NCI-H526 treated with DMSO at 0.1 percent for 48 hours (cell line): ENCODE data around the gene APRT.

Experiments
- DNase-seq: peaks from one replicate; lab custom pipeline; 2025; lab: John Stamatoyannopoulos, UW

The APRT gene

DNA sequence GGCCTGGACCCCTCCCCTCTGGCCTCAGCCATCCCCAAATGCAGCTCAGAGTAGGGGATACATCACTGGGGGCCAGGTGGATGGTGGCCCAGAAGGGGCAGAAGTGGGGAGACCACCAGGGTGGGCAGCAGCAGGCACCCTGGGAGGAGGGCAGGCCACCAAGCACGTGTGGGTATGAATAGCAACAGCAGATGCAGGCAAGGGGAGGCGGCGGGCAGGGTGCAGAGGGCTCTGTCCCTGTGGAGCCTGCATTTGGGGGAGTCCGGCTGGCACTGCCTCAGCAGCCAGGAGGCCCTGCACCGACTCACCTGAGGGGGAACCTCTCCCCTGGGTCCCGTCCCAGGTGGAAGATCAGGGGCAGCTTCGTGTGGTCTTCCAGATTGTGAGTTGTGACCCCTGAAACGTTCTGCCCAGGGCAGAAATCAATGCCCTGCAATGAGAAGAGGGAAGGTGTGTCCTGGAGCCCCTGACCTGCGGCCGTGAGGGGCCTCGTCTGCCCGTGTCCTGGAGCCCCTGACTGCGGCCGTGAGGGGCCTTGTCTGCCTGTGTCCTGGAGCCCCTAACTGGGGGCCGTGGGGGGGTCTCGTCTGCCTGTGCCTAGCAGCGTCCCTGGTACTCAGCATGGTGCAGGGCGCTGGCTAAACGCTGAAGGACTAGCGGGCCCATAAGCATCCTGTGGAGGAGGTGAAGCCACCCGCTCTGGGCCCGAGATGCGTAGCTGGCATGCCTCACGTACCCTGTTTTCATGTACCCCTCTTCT is 10.7 kb upstream of the APRT start:
- no peak for DNase-seq

DNA sequence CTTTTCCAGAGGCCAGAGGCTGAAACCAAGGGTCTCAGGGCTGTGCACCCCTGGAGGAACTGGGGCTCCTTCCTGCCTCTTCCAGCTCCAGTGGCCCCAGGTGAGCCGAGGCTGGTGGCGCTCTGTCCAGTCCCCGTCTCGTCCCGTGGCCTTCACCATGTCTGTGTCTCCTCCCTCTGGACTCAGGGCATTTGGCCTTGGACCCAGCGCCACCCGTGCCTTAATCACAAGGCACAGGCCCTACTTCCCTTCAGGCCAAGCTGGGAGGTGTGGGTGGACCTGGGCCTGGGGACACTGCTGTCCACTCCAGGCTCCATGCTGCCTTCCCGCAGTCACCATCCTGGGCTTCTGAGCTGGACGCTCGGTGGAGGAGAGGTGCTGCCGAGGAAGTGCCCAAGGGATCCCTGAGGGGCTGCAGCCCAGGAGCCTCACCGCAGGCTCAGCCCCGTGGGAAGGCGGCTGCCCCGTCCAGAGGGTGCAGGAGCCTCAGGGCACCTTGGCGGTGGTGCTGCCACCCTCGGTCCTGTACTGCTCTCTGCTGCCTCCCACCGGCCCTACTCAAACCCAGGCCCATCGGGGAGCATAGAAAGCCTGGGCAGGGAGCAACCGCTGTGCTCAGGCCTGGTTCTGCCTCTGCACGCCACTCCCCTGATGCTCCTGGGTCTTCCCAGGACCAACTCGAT is 9.6 kb upstream of the APRT start:
- no peak for DNase-seq

DNA sequence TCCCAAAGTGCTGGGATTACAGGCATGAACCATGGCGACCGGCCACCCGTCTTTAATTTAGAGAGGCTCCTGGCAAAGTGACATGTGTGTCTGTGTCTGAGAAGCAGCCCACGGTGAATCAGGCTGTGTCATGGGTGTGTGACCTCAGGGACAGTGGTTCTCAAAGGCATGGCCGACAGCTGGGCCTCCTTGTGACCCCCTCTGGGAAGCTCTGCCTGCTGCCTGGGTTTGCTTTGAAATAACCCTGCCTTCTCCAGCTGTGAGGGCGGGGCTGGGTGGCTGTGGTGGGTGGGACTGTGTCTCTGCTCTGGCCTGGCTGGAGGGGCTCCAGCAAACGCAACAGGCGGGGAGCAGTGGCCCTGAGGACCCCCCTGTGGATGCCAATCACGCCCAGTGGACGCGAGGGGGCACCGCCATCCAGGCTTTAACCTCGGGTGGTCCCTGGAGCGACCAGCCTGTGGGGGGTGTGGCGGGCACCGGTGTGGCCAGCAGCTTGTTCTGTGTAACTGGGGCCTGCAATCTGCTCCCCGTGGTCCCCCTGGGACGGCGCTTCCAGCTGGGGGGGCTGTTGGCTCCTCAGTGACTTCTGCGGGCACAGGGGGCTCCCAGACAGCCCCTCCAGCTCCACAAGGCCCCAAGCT is 8.8 kb upstream of the APRT start:
- no peak for DNase-seq

DNA sequence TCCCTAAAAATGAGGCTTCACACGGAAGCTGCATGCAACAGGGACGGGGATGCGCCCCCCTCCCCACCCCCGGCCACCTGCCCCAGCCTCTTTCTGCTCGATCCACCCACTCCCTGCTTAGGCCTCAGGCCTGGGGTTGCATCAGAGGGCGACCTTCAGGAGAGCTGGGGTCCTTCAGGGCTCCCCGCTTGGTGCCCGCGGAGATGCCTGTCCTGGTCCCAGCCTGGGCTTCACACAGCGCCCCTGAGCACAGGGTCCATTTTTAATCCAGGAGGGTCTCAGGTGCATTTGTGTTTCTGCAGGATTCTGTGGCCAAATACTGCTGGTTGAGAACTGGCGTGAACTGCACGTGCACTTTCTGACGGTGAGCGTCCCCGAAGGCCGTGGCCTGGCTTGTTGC is 7.4 kb upstream of the APRT start:
- no peak for DNase-seq

DNA sequence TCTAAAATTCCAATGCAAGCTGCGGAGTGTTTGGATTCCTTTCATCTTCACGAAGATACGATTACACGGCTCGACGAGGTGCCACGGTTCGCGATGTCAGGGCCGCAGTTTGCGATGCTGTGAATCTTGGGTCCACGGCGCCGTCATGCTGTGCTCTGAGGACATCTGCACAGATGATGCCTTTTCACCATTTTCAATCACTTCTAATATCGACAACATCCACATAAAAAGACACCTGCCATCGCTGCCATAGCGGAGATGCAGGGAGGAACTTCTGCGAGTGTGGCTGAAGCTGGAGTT is 6.8 kb upstream of the APRT start:
- DNase-seq, result no peak

DNA sequence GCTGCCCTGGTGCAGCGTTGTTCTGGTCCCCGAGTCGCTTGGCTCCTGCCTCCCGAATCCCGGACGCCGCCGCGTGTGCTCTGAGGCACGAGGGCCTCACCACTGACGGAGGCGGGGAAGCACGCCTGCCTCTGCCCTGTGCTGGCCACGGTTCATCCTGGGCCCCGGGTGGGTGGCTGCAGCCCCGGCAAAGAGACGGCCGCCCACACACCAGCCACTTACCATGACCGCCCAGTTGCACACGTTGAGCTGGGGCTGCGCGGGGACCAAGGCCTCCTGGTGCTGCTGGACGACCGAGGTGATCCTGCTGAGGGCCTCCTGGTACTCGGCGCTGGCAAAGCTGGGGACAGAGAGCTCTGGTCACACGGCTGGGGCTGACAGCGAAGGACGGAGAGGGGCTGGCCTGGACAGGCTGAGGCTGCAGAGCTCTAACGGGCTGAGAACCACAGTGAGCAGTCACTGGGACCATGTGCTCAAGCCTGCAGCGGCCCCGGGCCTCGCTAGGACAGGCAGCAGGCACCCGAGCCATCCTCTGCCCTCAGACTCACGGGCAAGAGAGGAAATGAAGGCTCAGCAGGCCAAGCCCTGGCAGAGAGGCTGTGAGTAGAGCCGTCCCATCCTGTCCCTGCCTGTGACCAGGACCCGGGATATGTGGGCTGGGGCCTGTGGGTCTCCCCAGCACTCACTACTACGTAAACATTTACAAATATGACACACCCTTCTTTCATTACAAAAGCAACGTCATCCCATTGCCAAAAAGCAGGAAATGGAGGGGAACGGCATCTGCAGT is 6.3 kb upstream of the APRT start:
- no peak for DNase-seq

DNA sequence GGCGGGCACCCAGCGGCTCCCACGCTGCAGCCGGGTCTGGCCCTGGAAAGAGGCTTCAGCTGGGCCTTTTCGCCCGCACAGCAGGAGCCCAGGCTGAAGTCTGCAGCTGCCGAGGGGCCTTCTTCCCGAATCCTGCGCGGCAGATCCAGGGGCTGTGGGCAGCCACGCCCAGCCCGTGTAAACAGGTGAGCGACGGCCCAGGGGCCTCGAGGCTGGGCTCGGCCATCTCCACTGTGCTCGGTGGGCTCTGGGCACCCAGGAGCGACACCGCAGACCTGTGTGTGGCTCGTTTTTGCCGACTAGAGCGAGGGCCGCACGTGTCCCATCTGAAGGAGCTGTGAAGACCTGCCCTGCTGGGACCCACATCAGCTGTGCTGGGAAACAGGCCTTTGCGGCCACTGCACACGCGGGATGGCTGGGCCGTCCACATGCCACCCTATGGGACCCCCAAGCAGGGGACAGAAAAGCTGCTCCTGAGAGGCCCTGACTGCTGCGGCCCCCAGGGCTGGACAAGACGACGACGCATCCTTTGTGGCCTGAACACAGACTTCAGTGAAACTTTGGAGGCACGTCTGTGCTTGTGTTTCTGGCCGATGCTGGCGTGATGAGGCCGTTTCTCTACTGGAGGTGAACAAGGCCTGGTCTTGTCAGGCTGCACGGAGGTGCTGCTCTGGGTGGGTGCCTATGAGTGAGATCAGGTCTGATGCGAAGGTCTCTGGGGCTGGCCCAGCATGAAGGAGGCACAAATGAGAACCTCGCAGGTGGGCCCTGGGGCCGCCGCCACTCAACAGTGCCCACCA is 5.2 kb upstream of the APRT start:
- no peak for DNase-seq

DNA sequence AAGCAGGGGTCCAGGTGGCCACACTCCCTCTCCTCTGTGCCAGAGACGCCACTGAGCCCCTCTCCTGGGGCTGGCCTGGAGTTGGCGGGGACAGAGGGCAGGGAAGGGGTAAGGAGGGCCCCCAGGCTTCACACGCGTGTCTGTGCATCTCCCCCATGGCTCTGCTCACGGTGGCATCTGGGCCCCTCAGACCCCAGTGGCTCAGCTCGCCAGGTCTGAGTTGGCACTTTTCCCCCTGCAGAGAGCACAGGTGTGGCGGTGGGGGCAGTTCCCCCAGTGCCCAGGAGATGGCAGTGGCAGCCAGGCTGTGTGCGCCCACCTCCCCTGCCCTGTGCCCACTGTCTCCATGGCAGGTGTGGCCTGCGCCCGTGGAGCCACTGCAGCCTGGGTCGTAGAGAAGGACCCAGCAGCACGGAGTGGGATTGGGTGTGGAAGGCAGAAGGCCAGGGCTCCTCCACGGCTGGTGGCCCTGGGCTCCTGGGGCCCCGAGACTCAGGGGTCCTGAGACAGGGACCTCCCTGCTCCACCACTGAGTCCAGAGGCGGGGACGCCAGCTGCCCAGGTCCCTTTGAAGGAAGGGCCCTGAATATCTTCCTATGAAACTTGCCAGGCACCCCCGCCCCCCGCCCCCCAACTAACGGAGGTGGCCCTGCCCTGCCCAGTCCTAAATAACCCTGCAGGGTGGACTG is 4.3 kb upstream of the APRT start:
- DNase-seq, result peak; percentile 15

DNA sequence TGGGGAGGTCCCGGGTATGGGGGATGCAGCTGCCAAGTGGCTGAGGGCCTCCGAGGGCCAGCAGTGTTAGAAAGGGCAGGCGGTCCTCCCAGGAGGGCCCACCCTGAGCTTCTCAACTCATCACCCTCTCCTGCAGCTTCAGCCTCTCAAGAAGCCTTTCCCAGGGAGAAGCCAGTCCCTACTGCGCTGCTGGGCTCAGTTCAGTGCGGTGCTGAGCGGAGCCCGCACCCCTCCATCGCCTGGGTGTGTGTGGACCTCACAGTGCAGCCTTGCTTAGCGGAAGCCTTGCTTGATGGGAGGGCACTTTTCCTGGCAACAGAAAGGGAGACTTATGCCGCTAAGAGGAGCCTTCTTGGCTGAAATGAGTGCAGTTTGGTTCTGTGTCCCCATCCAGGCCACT is 3.5 kb upstream of the APRT start:
- DNase-seq, result no peak

DNA sequence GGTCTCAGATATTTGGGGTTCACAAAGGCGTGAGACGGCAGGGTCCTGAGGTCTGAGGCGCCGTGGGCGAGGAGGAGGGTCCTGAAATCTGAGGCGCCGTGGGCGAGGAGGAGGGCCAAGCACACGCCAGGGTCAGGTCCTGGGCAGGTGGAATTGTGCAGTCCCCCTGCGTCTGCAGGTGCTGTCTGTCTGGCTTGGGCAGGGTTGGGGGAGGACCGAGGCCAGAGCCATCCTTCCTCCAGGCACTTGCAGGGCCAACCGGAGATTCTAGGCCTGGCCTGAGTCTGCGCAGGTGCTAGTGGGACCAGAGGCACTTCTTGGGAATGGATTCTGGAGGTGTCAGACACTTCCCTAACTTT is 2.4 kb upstream of the APRT start:
- DNase-seq, result no peak

DNA sequence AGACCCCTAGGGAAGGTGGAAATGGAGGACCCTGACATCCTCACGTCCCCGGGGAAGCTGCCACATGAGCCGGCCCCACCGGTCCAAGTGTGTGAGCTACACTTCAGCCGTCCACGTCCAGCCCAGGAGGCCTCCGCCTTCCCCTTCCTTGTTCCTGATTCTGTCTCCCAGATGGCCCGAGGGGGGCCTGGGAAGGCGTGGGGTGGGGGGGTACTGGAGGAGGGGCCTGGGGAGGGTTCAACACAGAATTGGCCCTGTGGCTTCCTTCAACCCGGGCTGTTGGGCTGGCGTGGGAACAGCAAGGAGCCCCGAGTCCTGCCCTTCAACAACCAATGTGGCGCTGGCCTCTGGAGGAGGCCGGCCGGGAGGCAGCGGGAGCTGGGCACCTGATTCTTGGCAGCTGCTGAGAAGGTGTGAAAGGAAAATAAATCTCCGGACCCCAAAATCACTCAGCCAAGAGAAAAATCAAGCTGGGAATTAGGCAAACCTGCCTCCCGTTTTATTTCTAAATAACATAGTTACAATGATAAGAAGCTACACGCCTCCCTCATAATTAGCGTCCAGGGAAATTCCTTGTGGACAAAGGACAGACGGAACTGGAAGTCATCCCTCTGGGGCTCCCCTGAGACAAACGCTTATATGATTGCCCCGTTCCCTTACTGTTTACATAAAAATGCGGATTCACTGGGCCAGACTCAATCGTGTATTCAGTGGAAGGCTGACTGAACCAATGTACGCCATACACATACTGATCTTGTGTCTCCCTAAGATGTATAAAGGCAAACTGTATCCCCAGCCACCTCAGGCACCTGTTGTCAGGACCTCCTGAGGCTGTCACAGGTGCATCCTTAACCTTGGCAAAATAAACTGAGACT is 1.8 kb upstream of the APRT start:
- DNase-seq, result no peak

DNA sequence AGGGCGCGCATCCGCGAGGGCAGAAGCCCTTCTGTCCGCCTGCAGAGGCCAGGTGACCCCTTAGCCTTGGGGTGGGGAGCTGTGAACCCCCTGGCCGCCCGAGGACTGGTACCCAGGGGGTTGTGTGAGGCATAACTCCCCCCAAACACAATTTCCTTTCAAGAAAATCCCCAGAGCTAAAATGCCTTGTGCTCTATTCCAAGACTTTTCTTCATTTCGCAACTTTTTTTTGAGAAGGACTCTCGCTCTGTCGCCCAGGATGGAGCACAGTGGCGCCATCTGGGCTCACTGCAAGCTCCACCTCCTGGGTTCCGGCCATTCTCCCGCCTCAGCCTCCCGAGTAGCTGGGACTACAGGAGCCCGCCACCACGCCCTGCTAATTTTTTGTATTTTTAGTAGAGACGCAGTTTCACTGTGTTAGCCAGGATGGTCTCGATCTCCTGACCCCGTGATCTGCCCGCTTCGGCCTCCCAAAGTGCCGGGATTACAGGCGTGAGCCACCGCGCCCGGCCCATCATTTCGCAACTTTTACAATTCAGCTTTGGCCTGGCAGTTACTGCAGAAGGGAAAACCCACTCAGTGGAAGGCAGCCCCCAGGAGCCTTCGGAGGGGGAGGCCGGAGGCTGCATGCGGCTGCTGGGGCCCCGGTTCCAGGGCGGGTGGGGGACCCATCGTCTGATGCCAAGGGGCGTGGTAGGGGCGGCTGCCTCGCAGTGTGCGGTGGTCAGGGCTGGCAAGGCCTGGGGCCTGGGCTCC is 963 bp upstream of the APRT start:
- no peak for DNase-seq

DNA sequence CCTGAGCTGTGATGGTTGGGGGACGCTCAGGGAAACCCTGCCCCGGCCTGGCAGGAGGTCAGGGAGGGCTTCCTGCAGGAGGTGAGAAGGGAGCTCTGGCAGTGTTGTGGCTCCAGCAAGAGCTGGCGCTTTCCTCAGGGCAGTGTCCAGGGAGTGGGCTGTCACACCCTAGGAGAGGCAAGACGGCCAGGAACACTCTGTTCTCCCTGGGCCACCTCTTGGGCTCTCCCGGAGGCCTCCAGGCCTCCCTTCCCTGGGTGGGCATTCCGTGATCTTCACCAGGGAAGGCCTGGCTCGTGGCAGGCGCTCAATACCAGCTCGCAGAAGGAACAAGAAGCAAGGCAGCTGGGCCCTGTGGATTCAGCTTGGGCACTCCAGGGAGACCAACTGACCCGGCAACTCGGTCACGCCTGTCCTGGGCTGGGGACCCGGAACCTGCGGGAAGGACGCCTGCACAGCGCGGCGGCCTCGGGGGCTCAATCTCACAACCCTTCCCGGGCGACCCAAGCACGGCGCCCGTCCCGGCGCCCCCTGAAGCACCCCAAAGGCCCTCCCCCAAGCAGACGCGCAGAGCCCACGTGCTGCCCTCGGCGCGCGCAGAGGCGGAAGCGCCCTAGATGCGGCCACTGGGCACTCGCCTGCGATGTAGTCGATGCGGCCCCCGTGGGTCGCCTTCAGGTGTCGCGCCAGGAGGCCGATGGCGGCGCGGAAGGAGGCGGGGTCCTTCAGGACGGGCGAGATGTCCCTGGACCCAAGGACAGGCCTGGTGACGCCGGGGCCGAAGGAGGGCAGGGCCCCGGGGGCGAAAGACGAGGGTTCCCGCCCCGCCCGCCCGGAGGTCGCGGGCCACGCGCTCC is 588 bp downstream of the APRT start:
- peak; percentile 32 for DNase-seq

DNA sequence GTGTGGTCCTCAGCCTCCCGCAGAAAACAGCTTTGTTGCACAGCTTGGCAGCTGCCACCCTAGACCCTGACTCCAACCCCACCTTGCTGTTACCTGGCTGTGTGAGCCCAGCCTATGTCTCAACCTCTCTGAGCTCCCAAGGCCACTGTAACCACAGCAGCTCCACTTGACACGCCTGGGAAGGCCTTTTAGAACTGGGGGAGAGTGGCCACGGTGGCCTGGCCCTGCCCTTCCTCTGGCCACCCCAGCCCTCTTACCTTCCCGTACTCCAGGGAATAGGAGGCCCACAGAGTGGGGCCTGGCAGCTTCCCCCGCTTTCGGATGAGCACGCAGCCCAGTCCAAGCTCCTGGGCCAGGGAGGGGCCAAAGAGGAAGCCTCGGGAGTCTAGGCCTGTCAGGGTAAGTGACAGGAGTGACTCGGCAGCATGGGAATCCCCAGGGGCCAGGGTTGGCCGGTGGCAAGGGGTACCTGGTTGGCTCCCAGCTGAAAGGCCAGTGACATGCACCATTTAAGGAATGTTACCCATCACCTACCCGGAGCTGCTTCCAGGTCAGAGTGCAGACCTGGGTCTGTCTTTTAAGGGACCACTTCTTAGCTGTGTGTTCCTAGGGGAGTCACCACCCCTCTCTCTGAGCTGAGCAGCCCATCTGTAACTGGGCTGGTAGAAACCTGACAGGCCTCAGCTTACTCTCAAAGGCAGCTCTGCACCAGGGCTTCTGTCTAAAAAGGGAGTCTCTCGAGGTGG is 1.4 kb downstream of the APRT start:
- DNase-seq, result no peak

DNA sequence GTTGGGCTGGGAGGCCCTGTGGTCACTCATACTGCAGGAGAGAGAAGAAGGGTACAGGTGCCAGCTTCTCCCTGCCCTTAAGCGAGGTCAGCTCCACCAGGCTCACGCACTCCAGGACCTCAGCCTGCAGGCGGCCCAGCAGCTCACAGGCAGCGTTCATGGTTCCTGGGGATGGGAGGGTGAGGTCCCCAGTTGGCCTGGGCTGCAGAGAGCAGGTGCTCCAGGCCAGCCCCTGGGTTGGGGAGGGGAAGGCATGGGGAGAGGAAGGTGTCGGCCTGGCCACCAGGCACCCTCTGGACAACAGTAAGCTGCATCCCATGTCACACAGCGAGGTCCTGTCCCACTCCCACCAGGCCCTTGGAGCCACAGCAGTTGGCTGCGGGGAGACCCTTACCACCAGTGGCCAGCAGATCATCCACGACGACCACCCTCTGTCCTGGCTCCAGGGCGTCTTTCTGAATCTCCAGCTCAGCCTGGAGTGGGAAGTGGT is 2.0 kb downstream of the APRT start:
- no peak for DNase-seq

DNA sequence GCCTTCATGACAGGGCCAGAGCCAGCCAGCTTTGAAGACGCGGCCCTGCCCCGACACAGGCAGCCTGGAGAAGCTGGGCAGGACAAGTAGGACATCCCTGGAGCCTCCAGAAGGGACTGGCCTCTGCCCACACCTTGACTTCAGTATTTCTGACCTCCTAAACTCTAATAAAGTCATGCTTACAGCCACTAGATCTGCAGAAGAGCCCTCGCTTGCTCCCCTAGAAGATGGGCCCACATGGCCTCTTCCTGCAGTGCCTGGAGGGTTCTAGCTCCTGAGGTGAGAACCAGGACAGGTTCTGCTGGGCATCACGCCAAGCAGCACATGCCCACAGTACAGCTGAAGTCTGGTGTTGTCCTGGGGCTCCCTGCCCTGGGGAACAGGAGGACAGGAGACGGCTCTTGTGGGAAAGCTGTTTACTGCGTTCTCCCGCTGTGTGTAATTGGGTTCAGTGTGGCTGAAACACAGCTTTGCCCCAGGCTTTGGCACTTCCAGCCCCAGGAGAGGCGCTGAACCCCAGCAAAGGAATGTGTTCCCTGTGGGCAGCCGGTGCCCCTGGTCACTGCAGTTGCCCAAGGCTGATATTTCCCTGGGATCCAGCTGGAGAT is 2.6 kb downstream of the APRT start:
- DNase-seq, result no peak
